Keratinocyte (primary cell): ENCODE measurements around the gene CCDC63. TPM values are rescaled to one million over a fixed set of nuclear protein-coding genes. Genes with fewer than 3 reads are reported as not detected.

Experiments
- DNase-seq: peaks from one replicate; pipeline ENCODE4 v3.0.0-alpha.2; 2011; ENCODE audit warnings: low read depth, missing footprints, low spot score
- FAIRE-seq: peaks from 2 replicates; lab custom pipeline; 2011; peaks lifted over from hg19 to GRCh38; lab: Jason Lieb, UNC
- H2AFZ ChIP-seq: 2 replicates; pipeline ENCODE4 v1.6.0; 2012; ENCODE audit warnings: low read length, control low read depth, inconsistent platforms; ENCODE audit not compliant: control insufficient read depth
- H3K27ac ChIP-seq: 2 replicates; pipeline ENCODE4 v1.5.1; 2011; ENCODE audit warnings: low read length; ENCODE audit not compliant: control insufficient read depth, insufficient read depth
- H3K27me3 ChIP-seq: 3 replicates; pipeline ENCODE4 v1.6.0; 2011; ENCODE audit warnings: low read length; ENCODE audit not compliant: control insufficient read depth, insufficient read depth; ENCODE audit errors: extremely low read depth
- H3K36me3 ChIP-seq, 2 experiments: 2 replicates in 1 of 2; 3 replicates in 1 of 2; pipeline ENCODE4 v1.5.1; 2011; ENCODE audit warnings: low read length in 2 of 2, mild to moderate bottlenecking in 1 of 2; ENCODE audit not compliant: control insufficient read depth in 2 of 2, insufficient read depth in 2 of 2; ENCODE audit errors: extremely low read depth in 1 of 2
- H3K4me1 ChIP-seq: 3 replicates; pipeline ENCODE4 v1.5.1; 2011; ENCODE audit warnings: low read length; ENCODE audit not compliant: control insufficient read depth, insufficient read depth; ENCODE audit errors: extremely low read depth
- H3K4me2 ChIP-seq: 3 replicates; pipeline ENCODE4 v1.6.0; 2011; ENCODE audit warnings: low read depth, low read length; ENCODE audit not compliant: control insufficient read depth, insufficient read depth; ENCODE audit errors: extremely low read depth
- H3K4me3 ChIP-seq, 3 experiments: fragments of 200-600 bp in 1 of 3; sonication (generic) in 1 of 3; 2 replicates in 2 of 3; 3 replicates in 1 of 3; pipeline ENCODE4 v1.5.1; 2011 to 2016; ENCODE audit warnings: low read length in 3 of 3, mild to moderate bottlenecking in 3 of 3, control low read depth in 2 of 3, inconsistent platforms in 1 of 3, low read depth in 1 of 3, mixed read lengths in 1 of 3, mixed run types in 1 of 3, moderate library complexity in 1 of 3; ENCODE audit not compliant: control insufficient read depth in 2 of 3, insufficient read depth in 2 of 3; ENCODE audit errors: extremely low read depth in 1 of 3
- H3K79me2 ChIP-seq: 2 replicates; pipeline ENCODE4 v1.6.0; 2012; ENCODE audit warnings: low read length; ENCODE audit not compliant: control insufficient read depth, insufficient read depth
- H3K9ac ChIP-seq: 3 replicates; pipeline ENCODE4 v1.6.0; 2011; ENCODE audit warnings: low read length; ENCODE audit not compliant: control insufficient read depth, insufficient read depth; ENCODE audit errors: extremely low read depth
- H3K9me1 ChIP-seq: 3 replicates; pipeline ENCODE4 v1.6.0; 2011; ENCODE audit warnings: low read length; ENCODE audit not compliant: control insufficient read depth, insufficient read depth; ENCODE audit errors: extremely low read depth
- H3K9me3 ChIP-seq: 2 replicates; pipeline ENCODE4 v1.5.1; 2012; ENCODE audit warnings: low read depth, low read length; ENCODE audit not compliant: control insufficient read depth
- H4K20me1 ChIP-seq: 3 replicates; pipeline ENCODE4 v1.6.0; 2011; ENCODE audit warnings: low read length; ENCODE audit not compliant: control insufficient read depth, insufficient read depth; ENCODE audit errors: extremely low read depth
- EZH2 ChIP-seq: IDR thresholded peaks from one replicate; pipeline ENCODE4 v1.6.1; 2012; ENCODE audit warnings: inconsistent platforms, mild to moderate bottlenecking, low read length, moderate library complexity
- dilution Hi-C: fragments of 300-500 bp; cut with MboI; formaldehyde crosslinking; loops from one replicate; pipeline ENCODE4 v1.7.0; 2020; ENCODE audit warnings: low sequenced_read_pairs; ENCODE audit not compliant: extremely low pct_ligation_motif_present
- polyA plus RNA-seq, 5 experiments: library from polyadenylated mRNA; depleted of rRNA in 3 of 5; stranded (reverse) in 3 of 5; stranded (forward) in 1 of 5; unstranded in 1 of 5; fragments of >200 nt; gene quantifications; 1 replicate in 1 of 5; 2 replicates in 3 of 5; 3 replicates in 1 of 5; pipeline versions ENCODE4 v1.2.1 to v1.2.3, GENCODE V29; 2011 to 2012; ENCODE audit warnings: missing spikeins in 2 of 5, low read depth in 1 of 5, low replicate concordance in 1 of 5
- TF ChIP-seq, protein P1 (sequence below), 3 experiments: IDR thresholded peaks in 1 of 3; conservative IDR thresholded peaks in 1 of 3; optimal IDR thresholded peaks in 1 of 3; 2 replicates in 2 of 3; 3 replicates in 1 of 3; pipeline versions ENCODE3 to v1.5.1; 2011; ENCODE audit warnings: low read length in 3 of 3, mild to moderate bottlenecking in 3 of 3, moderate library complexity in 2 of 3, control low read depth in 1 of 3, inconsistent platforms in 1 of 3; ENCODE audit not compliant: insufficient read depth in 2 of 3; ENCODE audit errors: extremely low read depth in 1 of 3

The CCDC63 gene
- polyA plus RNA-seq, 1 donor (not counting 4 experiments of a cell fraction or from before 2014, with no cell fraction given): not detected

DNA sequence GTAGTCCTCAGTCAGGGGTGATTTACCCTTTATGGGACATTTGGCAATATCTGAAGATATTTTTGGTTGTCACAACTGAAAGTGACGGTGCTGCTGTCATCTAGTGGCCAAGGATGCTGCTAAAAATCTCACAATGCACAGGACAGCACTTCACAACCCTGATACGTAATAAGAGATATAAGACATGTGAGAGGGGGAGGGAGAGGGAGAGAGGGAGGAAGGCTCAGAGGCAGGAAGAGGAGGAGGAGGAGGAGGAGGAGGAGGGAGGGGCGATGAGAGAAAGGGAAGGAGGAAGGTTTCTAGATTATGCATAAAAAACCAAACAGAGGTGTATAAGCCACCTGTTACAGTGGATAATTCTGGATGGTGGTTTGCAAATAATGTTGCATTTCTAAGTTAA is 59.3 kb downstream of the CCDC63 start:
- Histone ChIP-seq H3K36me3 (no peaks in the 10 kb centered on the region), H3K4me1 (peaks cover 11% of the 10 kb centered on the region), H3K79me2 (no peaks in the 10 kb centered on the region), H3K4me3 (no peak overlapping the region), H2AFZ (no peak overlapping the region), H3K9me3 (no peaks in the 10 kb centered on the region), H3K27me3 (no peaks in the 10 kb centered on the region), H3K9ac (no peak overlapping the region), H3K27ac (no peak overlapping the region), H4K20me1 (no peaks in the 10 kb centered on the region), H3K9me1 (no peaks in the 10 kb centered on the region), H3K4me2 (no peak overlapping the region)
- dilution Hi-C loops: no loop called here
- TF ChIP-seq, protein P1, sequence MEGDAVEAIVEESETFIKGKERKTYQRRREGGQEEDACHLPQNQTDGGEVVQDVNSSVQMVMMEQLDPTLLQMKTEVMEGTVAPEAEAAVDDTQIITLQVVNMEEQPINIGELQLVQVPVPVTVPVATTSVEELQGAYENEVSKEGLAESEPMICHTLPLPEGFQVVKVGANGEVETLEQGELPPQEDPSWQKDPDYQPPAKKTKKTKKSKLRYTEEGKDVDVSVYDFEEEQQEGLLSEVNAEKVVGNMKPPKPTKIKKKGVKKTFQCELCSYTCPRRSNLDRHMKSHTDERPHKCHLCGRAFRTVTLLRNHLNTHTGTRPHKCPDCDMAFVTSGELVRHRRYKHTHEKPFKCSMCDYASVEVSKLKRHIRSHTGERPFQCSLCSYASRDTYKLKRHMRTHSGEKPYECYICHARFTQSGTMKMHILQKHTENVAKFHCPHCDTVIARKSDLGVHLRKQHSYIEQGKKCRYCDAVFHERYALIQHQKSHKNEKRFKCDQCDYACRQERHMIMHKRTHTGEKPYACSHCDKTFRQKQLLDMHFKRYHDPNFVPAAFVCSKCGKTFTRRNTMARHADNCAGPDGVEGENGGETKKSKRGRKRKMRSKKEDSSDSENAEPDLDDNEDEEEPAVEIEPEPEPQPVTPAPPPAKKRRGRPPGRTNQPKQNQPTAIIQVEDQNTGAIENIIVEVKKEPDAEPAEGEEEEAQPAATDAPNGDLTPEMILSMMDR (optimal IDR thresholded peaks at IDR 0.05 in 1 of 3, IDR thresholded peaks at IDR 0.05 in 1 of 3, conservative IDR thresholded peaks at IDR 0.05 in 1 of 3; ENCODE audit: extremely low read depth in 1 of 3, insufficient read depth in 2 of 3, low read length in 3 of 3): no peak
- no peak for TF ChIP-seq EZH2
- DNase-seq (no peak), FAIRE-seq (no peak)

DNA sequence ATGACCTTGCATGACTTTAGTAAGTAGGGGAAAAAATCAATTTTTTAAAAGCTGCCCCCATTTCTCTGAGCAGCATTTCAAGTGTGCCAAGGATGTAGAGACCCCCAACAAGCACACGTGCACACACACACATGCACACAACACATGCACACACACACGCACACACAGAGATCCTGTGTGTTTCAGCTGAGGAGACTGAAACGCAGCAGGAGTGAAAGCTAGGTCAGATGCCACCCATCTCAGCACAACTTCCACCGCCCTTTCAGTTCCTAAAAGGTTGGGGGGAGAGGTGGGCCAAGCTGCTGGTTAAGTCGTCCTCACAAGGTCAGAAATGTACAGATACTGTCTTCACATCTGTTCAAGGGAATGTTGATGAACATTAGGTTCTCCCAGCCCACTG is 59.7 kb downstream of the CCDC63 start:
- Histone ChIP-seq H3K4me1 (peaks cover 11% of the 10 kb centered on the region), H3K4me3 (no peak overlapping the region), H3K27me3 (no peaks in the 10 kb centered on the region), H3K36me3 (no peaks in the 10 kb centered on the region), H3K27ac (no peak overlapping the region), H2AFZ (no peak overlapping the region), H3K9ac (no peak overlapping the region), H3K9me3 (no peaks in the 10 kb centered on the region), H3K79me2 (no peaks in the 10 kb centered on the region), H4K20me1 (no peaks in the 10 kb centered on the region), H3K4me2 (no peak overlapping the region), H3K9me1 (no peaks in the 10 kb centered on the region)
- dilution Hi-C loops: no loop called here
- TF ChIP-seq, protein P1 (optimal IDR thresholded peaks at IDR 0.05 in 1 of 3, IDR thresholded peaks at IDR 0.05 in 1 of 3, conservative IDR thresholded peaks at IDR 0.05 in 1 of 3; ENCODE audit: extremely low read depth in 1 of 3, insufficient read depth in 2 of 3, low read length in 3 of 3): no peak
- TF ChIP-seq EZH2: no peak
- FAIRE-seq: no peak
- no peak for DNase-seq
